HG02885 (cell line): ENCODE data around the gene NUP205.

Experiments used
- ATAC-seq: cut with Tn5 transposase; IDR thresholded peaks from one replicate; pipeline ENCODE4 v1.9.1; 2021; ENCODE audit warnings: mild to moderate bottlenecking; ENCODE audit not compliant: unreplicated experiment, poor library complexity

Gene NUP205, protein sequence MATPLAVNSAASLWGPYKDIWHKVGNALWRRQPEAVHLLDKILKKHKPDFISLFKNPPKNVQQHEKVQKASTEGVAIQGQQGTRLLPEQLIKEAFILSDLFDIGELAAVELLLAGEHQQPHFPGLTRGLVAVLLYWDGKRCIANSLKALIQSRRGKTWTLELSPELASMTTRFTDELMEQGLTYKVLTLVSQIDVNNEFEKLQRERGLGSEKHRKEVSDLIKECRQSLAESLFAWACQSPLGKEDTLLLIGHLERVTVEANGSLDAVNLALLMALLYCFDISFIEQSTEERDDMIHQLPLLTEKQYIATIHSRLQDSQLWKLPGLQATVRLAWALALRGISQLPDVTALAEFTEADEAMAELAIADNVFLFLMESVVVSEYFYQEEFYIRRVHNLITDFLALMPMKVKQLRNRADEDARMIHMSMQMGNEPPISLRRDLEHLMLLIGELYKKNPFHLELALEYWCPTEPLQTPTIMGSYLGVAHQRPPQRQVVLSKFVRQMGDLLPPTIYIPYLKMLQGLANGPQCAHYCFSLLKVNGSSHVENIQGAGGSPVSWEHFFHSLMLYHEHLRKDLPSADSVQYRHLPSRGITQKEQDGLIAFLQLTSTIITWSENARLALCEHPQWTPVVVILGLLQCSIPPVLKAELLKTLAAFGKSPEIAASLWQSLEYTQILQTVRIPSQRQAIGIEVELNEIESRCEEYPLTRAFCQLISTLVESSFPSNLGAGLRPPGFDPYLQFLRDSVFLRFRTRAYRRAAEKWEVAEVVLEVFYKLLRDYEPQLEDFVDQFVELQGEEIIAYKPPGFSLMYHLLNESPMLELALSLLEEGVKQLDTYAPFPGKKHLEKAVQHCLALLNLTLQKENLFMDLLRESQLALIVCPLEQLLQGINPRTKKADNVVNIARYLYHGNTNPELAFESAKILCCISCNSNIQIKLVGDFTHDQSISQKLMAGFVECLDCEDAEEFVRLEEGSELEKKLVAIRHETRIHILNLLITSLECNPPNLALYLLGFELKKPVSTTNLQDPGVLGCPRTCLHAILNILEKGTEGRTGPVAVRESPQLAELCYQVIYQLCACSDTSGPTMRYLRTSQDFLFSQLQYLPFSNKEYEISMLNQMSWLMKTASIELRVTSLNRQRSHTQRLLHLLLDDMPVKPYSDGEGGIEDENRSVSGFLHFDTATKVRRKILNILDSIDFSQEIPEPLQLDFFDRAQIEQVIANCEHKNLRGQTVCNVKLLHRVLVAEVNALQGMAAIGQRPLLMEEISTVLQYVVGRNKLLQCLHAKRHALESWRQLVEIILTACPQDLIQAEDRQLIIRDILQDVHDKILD (N-terminal part only)

DNA sequence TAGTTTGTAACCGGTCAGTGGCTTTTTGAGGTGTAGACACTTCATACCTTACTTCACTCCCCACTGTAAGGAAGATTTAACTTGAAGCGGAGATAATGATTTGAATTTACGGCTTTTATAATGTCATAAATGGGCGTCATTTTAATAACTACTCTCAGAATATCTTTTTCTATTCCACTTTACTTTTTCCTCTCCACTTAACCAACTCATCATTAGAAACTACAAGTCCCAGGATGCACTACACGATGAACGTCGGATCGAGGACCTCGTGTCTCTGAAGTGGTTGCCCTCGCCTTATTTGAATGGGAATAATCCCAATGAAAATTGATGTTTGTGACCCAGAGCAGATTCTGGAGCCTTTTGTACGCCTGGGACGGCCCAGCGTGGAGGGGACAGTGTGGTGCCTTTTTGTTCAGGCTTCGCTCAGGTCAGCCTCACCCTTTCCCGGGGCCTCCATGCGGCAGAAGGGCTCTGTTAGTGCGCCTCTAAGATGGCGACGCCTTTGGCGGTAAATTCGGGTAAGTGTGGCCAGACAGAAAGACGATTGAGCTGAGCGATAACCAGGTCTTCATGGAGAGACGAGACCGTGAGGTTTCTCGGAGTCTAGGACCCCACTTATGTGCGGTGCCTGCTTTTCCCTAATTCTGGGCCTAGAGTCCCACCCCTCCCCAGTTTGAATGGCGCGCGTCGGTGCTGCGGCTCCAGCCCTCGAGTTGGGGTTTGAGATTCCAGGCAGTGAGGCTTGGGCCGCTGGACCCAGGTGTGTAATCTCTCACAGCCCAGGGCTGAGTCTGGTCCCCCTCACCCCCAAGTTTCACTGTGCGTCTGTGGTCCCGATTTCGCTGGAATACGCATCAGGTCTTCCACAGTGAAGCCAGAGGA, at the start of gene NUP205:
TSS of gene NUP205 (plus strand) at position 463 of the 882 bp plus-strand sequence. CDS start at position 491, 28 bp downstream.
- peak; percentile 73 for ATAC-seq

DNA sequence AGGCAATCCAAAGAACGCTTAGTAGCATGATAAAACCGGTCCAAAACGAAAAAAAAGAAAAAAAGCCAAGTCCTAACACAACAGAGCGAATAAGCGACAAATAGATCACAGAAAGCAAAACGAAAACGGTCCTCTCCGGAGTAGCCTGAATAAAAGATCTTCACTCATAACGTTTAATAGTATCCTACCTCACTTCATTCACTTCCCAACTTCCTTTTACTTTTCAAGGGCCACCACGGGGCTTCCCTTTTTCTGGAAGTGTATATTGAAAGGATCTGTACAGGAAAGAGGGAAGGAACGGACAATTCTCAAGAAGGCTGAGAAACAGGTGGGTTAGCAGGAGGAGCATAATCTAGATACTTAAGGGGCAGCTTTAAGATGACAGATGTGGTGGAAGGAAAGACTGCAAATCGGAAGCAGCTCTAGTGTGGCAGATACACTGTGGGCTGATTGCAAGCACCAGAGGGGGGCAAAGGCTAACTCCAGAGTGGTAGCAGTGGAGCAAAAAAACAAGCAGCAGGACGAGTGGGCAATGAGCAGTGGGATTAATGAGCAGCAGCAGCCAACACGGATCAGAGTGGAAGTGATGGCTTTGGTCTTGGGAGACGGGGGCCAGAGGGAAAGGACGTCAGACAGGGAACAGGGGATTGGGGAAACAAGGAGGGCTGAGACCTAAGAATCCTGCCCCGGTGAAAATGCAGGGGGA, 48.7 kb upstream of the NUP205 start:
- ATAC-seq: peak; percentile 27

DNA sequence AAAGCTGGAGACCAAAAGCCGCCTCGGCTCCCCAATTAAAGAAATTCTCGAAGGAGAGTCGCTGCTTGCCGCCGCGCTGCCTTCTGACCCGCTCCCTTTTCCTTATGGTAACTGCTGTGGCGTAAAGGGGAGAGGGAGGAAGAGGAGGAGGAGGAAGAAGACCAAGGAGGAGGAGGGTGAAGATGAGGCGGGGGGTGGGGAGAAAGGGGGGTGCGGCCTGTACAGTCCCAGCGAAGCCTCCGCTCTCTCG, 48.2 kb upstream of the NUP205 start:
- no peak for ATAC-seq

DNA sequence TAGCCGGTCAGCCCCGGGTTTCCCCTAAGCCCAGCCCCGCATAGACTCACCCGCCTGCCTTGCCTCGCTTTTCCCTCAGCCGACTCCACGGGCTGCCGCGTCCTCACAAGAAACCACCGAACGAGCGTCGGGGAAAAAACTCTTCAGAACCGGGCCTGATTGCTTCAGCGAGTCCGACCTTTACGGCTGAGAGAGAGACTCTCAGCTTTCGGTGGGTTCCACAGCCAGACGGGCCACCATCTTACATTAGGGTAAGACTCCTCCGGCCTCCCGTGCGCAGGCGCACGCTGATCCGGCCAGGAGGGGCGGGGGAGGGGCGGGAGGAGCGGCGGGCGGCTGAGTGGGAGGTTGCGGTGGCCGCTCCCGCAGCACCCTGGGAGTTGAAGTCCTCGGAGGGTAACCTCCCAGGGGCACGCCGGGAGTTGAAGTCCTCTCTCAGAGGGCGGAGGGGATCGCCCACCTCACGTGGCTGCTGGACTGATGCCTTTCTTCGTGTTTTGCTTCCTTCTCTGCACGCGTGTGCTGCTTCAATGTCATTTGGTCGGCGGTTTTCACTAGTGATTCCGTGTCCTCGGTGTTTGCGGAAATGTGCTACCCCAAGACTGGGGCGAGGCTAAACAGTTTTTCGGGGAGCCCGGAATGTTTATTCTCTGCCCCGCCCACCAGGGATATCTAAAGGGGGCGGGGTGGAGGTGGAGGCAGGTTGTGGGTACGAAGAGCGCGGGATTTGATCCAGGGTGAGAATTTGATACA, 47.7 kb upstream of the NUP205 start, which contains the start of gene CNOT4:
TSS of gene CNOT4 (minus strand) at position 264 of the 753 bp plus-strand sequence. CDS start 71,771 bp downstream, outside the sequence.
- ATAC-seq: peak; percentile 93

DNA sequence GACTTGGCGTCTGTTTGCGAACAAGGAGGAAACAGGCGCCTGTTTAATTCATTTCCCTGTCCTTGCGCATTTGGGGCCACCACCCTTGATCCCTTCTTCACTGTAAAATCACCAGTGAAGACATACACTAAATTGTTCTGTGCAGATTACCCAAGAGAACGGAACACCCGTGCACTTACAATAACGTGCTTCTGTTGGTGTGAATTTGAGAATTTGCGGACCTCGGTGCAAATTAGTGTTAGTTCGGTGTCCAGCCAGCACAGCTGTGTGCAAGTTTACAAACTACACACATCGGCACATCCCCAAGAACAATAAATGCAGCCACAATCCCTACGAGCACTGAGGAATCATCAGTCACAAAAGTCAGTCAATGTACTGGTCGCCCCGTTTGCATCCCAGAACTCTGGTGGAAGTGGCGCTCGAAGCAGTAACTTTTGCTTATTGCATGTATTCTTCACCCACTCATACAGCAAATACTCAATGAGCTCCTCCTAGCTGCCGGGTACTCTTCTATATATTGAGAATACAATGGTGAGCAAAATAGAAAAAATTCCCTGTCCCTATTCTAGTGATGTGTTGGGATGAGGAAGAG, 47.0 kb upstream of the NUP205 start:
- ATAC-seq: no peak

DNA sequence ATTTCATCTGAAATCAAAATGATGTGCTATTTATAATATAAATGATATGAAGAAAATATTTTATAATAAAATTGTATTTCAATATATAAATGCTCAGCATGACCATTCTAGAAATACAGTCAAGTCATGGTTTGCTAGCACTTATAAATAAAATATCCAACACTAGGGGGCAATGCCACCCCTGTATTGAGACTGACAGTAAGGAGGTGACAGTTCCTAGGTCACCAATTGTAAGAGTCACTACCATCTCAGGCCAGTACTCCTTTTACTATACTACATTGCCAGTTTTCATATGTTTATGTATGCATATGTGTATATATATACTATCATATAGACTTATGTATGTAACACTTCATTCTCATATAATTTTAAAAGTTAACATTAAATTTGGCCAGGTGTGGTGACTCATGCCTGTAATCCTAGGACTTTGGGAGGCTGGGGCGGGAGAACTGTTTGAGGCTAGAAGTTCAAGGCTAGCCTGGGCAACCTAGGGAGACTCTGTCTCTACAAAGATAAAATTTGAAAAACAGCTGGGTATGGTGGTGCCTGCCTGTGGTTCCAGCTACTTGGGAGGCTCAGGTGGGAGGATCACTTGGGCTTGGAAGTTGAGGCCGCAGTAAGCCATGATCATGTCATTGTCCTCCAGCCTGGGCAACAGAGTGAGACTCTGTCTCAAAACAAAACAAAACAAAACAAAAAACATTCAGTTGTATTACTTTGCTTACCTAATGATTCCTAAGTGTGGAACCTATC, 45.4 kb upstream of the NUP205 start:
- peak; percentile 46 for ATAC-seq

DNA sequence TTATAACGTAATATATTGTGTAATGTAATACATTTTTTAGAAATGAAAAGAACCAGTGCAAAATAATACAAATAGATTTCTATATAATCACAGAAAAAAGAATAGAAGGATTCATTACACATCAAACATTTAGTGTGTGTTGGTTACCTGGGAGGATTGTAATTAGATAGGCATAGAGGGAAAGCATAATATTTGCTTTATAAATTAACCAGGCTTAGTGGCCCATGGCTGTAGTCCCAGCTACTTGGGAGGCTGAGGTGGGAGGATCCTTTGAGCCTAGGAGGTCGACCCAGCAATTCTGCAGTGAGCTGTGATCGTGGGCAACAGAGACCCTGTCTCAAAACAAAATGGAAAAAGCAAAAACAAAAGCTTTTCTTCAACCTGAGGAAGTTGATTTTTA, 42.9 kb upstream of the NUP205 start:
- ATAC-seq: no peak

DNA sequence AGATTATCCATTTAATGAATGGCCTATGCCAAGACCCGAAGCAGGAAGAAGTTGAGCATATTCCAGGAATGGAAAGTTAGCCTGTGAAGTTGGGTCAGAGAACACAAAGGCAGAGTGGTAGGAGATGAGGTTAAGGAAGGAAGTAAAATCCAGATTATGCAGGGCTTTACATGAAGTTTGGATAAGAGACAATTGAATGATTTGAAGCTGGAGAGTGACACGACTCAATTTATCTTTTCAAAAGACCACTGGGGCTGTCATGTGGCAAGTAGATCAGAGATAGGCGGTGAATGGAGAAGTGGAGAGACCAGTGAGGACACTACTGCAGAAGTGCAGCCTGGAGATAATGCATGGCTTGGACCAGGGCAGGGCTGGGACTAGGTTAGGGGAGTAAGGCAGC, 40.7 kb upstream of the NUP205 start:
- ATAC-seq: no peak

DNA sequence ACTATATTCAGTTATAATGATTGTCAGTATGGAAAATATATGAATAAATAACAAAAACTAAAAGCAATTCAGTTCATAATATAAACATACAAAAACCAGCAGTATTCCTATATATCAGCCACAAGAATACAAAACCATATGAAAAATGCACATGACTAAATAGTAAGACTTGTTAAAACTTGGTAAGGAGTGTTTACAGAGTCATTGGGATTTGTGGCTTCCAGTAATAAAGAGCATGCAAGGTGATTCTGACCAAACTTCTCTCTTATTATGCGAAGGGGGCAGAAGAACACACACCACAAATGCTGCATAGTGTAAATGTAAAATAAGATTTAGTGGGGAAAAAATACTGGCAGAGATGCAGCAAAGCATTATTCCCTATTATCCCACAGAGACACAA, 39.0 kb upstream of the NUP205 start:
- ATAC-seq: no peak

DNA sequence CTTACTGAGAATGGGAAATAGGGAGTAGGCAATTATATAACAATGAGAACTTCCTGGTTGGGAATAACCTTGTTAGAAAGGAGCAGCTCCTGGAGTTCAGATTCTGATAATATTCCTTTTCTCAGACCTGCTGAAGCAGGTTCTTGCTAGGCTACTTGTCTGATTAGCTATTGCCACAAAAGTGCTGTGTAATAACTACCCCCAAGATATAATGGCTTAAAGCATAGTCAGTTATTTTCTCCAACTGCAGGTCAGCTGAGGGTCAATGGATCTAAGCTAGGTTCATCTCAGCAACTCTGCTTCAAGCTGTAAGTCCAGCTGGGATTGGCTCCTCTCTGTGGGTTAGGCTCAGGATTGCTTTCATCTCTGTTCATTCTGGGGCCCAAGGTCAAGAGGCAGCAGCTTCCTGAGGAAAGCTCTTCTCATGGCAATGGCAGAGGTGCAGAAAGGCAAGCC, 38.5 kb upstream of the NUP205 start:
- ATAC-seq: no peak

DNA sequence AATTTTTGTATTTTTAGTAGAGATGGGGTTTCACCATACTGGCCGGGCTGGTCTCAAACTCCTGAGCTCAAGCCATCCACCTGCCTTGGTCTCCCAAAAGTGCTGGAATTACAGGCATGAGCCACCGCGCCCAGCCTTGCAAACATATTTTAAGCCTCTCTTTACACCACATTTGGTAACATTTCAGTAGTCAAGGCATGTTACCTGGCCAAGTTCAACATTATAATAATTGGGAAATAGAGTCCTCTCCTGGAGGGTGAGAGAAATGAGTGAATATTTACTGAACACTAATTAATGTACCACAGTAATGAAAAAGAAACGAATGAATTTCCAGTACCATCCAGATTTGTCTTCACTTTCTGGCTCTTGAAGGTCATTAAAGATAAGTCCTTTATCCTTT, 37.8 kb upstream of the NUP205 start:
- ATAC-seq: no peak

DNA sequence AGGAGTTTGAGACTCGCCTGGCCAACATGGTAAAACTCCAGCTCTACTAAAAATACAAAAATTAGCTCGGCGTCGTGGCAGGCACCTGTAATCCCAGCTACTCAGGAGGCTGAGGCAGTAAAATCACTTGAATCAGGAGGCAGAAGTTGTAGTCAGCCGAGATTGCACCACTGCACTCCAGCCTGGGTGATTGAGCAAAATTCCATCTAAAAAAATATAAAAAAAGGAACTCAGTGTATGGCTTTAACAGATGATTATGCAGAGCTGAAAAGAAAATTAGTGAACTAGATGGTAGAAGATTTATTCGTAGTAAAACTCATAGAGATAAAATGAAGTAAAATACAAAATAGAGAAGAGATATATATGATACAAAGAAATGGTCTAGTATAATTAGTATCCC, 35.2 kb upstream of the NUP205 start:
- ATAC-seq: no peak

DNA sequence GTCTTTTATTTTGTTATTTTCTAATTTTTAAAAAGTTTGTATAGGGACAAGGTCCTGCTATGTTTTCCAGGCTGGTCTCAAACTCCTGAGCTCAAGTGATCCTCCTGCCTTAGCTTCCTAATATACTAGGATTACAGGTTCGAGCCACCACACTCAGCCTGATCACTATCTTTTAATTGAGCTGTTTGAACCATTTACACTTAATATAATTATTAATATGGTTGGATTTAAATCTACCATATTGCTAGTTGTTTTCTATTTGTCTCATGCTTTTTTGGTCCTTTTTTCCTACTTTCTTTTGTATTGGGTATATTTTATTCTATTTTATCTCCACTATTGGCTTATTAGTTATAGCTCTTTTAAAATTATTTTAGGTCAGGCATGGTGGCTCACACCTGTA, 34.6 kb upstream of the NUP205 start:
- ATAC-seq: no peak

DNA sequence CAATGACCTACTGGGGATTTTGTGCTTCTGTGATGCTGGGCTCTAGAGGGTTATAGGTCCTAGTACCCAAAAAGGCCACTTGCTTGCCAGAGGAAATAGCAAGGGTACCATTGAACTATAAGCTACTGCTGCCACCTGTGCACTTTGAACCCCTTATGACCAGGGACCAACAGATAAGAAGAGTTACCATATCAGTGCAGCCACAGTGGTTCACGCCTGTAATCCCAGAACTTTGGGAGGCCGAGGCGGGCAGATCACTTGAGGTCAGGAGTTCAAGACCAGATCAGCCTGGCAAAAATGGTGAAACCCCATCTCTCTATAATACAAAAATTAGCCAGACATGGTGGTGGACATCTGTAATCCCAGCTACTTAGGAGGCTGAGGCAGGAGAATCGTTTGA, 32.3 kb upstream of the NUP205 start:
- no peak for ATAC-seq

DNA sequence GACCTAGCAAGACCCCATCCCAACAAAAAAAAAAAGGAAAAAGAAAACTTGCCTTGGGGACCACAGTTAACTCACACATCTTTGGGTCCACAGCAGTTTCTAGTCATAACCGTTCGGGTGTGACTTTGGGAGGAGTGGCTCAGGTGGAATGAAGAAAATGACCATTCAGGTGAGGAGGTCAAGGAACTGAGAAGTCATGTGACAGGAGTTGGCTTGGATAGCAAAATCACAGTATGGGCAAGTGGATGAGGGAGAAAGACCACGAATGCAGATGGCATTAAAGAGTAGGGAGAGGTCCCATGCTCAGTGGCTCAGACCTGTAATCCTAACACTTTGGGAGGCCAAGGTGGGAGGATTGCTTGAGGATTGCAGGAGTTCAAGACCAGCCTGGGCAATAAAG, 30.7 kb upstream of the NUP205 start:
- no peak for ATAC-seq

DNA sequence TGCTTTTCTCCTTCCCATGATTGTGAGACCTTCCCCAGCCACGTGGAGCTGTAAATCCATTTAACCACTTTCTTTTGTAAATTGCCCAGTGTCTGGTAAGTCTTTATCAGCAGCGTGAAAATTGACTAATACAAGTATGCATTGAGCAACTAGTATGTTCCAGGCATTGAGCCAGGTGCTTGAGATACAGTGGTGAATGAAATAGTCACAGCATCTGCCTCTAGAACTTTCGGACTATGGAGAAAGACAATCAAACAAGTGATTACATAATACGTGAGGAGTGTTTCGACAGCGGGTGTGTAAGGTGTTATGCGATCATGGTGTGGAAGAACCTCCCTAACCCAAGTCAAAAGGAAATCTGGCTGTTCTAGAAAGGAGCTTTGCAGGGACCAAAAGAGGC, 21.6 kb upstream of the NUP205 start:
- ATAC-seq: no peak

DNA sequence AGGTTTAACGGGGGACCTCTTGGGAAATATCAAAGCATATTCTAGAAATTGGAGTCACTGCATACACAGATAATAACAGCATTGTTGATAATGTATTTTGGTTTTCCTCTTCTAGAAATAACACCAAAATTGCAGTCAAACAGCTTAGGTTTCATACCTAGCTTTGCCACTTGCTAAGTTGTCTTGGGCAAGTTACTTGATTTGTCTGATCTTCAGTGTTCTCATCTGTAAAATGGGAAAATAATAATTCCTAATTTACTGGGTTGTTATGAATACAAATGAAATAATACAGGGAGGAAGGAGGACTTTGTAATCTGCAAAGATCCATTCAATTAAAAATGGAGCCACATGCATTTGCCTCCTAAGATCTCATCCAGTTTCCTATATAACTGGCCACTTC, 20.3 kb upstream of the NUP205 start:
- ATAC-seq: no peak
